GM10248 (cell line): ENCODE results near the gene NEMF.

ENCODE experiments used
- CTCF ChIA-PET: fragments of 300-600 bp; sonication (Branson Sonifier 250); formaldehyde crosslinking; extraction: SDS; loops from one replicate; lab custom pipeline; 2021; ENCODE audit warnings: antibody characterized with exemption; lab: Yijun Ruan, JAX
- POLR2A ChIA-PET: fragments of 350-650 bp; sonication (Branson Sonifier 250); formaldehyde crosslinking; extraction: SDS; loops from one replicate; lab custom pipeline; 2020; ENCODE audit warnings: antibody characterized with exemption; lab: Yijun Ruan, JAX
- DNase-seq: peaks from one replicate; pipeline ENCODE4 v3.0.0; 2012; ENCODE audit errors: extremely low spot score
- CTCF ChIP-seq: IDR thresholded peaks from 2 replicates; pipeline ENCODE4 v1.5.1; 2012; ENCODE audit warnings: mild to moderate bottlenecking, low read depth; ENCODE audit errors: extremely low read depth, missing control alignments, control extremely low read depth

The NEMF gene

GRCh38 chr14:49865431-49865859 is 12.9 kb upstream of the NEMF start:
- ChIA-PET CTCF (interaction anchor here (0.6 to 12.2 kb wide), 38 partner anchors 11 to 453 kb away, joined by 3 to 226 read pairs (median 4); partner anchors contain the start of genes ARF6 and NEMF), POLR2A (interaction anchor here (0.5 kb wide), 1 partner anchor 239 kb away, joined by 5 read pairs; no protein-coding TSS in a partner anchor)
- peak; percentile 95 for TF ChIP-seq CTCF
- DNase-seq = no peak

DNA sequence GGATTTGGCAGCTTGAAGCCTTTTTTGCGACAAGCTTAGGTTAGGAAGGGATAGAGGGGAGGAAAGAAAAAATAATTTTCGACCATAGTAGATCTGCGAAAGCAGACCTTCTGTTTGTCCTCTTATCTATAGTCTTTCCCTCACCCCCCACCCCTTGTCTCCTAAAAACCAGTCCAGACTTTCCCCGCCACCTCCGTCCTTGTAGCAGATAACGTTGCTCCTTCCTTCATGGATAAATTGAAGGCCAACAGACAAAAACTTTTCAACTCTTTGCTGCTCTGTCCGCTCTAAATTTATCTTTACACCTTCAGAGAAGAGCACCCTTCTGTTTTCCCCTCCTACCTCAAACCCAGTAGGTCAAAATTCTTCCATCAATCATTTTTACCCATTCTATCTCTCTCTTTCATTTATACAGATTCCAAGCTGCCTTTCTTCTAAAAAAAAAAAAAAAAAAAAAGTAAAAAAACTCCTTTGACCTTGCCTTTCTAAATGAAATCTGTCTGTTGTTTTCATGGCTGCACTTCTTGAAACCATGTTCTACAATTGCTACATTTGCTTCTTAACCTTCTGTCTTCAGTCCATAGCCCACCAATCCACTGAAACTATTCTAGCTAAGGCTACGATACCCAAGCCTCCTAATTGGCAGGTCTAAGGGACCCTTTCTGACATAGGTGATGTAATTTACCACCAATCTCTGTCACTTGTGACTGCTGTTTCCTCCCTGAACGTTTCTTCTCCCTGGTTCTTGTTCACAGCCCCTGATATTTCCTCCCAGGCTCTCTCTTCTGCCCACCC is 11.1 kb upstream of the NEMF start:
- peak; percentile 28 for DNase-seq
- no peak for TF ChIP-seq CTCF
- POLR2A ChIA-PET = interaction anchor here (0.5 to 1.5 kb wide), 6 partner anchors 135 to 785 kb away, joined by 3 to 10 read pairs (median 4); partner anchors contain the start of gene LRR1
- CTCF ChIA-PET = interaction anchor here (0.7 to 12.2 kb wide), 25 partner anchors 12 to 253 kb away, joined by 3 to 226 read pairs (median 8); partner anchors contain the start of genes ARF6, KLHDC2, MGAT2 and NEMF

DNA sequence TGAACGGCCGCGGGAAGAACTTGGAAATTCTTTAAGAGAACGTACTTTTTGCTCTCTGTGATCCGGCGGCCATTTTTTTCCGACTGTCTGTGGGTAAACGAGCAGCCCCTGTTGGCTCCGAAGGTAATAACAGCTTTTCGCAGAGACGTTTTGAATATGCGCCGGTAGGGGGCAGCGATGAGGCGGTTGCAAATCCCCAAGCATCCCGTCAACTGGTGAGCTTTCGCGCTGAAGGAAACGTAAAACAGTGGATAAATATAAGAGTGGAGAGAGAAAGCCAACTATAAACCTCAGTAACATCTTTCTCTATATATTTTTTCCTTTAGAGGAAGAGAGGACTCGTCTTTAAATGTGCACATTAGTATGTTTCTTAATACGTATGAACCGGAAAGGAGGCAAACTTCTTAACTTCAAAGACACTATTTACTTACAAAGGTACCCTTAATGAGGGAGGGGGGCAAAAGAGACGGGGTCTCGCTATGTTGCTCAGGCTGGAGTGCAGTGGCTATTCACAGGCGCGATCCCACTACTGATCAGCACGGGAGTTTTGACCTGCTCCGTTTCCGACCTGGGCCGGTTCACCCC is 9.6 kb upstream of the NEMF start:
- ChIA-PET POLR2A (interaction anchor here (1.0 to 1.7 kb wide), 5 partner anchors 10 to 264 kb away, joined by 3 to 13 read pairs (median 6); partner anchors contain the start of genes LRR1 and NEMF), CTCF (interaction anchor here (0.6 to 12.2 kb wide), 63 partner anchors 8 to 663 kb away, joined by 3 to 226 read pairs (median 5); partner anchors contain the start of genes DMAC2L, DNAAF2, KLHDC2 and L2HGDH)
- TF ChIP-seq CTCF = peak; percentile 100
- DNase-seq = peak; percentile 59

DNA sequence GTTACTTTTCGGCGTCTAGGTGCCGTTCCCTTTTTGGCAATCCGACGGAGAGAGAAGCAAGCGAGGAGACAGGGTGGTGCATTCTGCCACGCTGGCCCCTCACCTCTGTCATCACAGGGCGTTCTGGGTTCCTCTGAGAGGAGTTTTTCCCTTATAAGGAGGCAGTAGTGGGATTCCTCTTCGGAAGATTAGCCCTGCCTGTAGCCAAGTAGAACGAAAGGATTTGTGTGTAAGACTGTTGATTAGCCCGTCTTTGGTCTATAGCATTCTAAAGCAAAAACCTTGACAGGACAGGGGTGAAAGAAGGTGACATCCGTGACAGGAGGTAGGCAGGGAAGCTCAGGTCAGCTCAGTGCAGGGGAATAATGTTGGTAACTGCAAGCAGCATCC is 9.1 kb upstream of the NEMF start:
- ChIA-PET POLR2A (interaction anchor here (1.6 to 1.7 kb wide), 2 partner anchors 9 to 201 kb away, joined by 5 to 13 read pairs; partner anchors contain the start of gene NEMF), CTCF (interaction anchor here (0.6 to 12.2 kb wide), 58 partner anchors 9 to 663 kb away, joined by 3 to 226 read pairs (median 6); partner anchors contain the start of genes DMAC2L, DNAAF2, L2HGDH and LRR1)
- DNase-seq = peak; percentile 24
- no peak for TF ChIP-seq CTCF

- no peak for DNase-seq
- ChIA-PET POLR2A (no interaction called here), CTCF (interaction anchor here (0.6 to 12.2 kb wide), 53 partner anchors 9 to 664 kb away, joined by 3 to 226 read pairs (median 6); partner anchors contain the start of genes DMAC2L, DNAAF2, L2HGDH and LRR1)
- TF ChIP-seq CTCF = no peak
Observed at GRCh38 chr14:49860988-49861698, 8.6 kb upstream of the NEMF start.
